Heart left ventricle (tissue), 16 donors: ENCODE results near the gene NFATC1. TPM values are rescaled to one million over a fixed set of nuclear protein-coding genes. Genes with fewer than 3 reads are reported as not detected.

ENCODE experiments used
- ATAC-seq, 4 donors: fragments of 200-7000 bp; cut with Tn5 transposase; one replicate each; pipeline ENCODE4 v1.9.1; 2020 to 2022; ENCODE audit warnings: moderate library complexity in 4 of 4, mild to moderate bottlenecking in 3 of 4, moderate number of reproducible peaks in 1 of 4
- DNase-seq, 5 donors: peaks; one replicate each; pipeline ENCODE4 v3.0.0-alpha.2; 2020
- H3K27ac ChIP-seq, 12 donors: fragments of 200-600 bp; sonication (generic) in 4 of 12; one replicate each; pipeline versions ENCODE4 v1.5.0 to v1.8.0; 2016 to 2022; ENCODE audit warnings: mild to moderate bottlenecking in 2 of 12
- H3K27me3 ChIP-seq, 9 donors: fragments of 200-600 bp; sonication (generic) in 2 of 9; one replicate each; pipeline versions ENCODE4 v1.5.1 to v1.8.0; 2016 to 2022; ENCODE audit warnings: mild to moderate bottlenecking in 3 of 9
- H3K36me3 ChIP-seq, 9 donors: fragments of 200-600 bp; sonication (generic) in 2 of 9; one replicate each; pipeline versions ENCODE4 v1.5.0 to v1.8.0; 2018 to 2022; ENCODE audit warnings: mild to moderate bottlenecking in 2 of 9
- H3K4me1 ChIP-seq, 12 donors: fragments of 200-600 bp; sonication (generic) in 4 of 12; one replicate each; pipeline versions ENCODE4 v1.5.0 to v1.8.0; 2016 to 2022; ENCODE audit warnings: mild to moderate bottlenecking in 3 of 12
- H3K4me3 ChIP-seq, 12 donors: fragments of 200-600 bp; sonication (generic) in 4 of 12; one replicate each; pipeline versions ENCODE4 v1.5.0 to v1.8.0; 2017 to 2022; ENCODE audit warnings: mild to moderate bottlenecking in 9 of 12, moderate library complexity in 4 of 12
- H3K9me3 ChIP-seq, 12 donors: fragments of 200-600 bp; sonication (generic) in 4 of 12; one replicate each; pipeline versions ENCODE4 v1.5.0 to v1.8.0; 2016 to 2022; ENCODE audit warnings: mild to moderate bottlenecking in 1 of 12
- POLR2A ChIP-seq, 2 donors: fragments of 450-650 bp; IDR thresholded peaks; one replicate each; pipeline ENCODE4 v1.6.1; 2017; ENCODE audit warnings: antibody characterized with exemption in 2 of 2, mild to moderate bottlenecking in 2 of 2, moderate library complexity in 2 of 2
- WGBS, 4 donors: extraction: QIAGEN DNeasy Blood & Tissue Kit in 2 of 4; methylation state at CpG; one replicate each; pipeline versions ENCODE4 v1.1.5 to v1.1.7; 2013 to 2018; 5-methylcytosine and 5-hydroxymethylcytosine counted together
- intact Hi-C, 10 donors: fragments of 100-400 bp; cut with DNase I; formaldehyde crosslinking; loops; one replicate each; pipeline versions ENCODE4 v1.11.1 to v1.14.2; 2022
- polyA plus RNA-seq, 2 donors: library from polyadenylated mRNA; stranded (reverse); fragments of 200-250 nt; gene quantifications; one replicate each; pipeline ENCODE4 v1.2.3, GENCODE V29; 2013
- total RNA-seq, 9 donors: library from RNA; depleted of rRNA in 2 of 9; stranded (reverse); fragments of >200 nt in 2 of 9; fragmentation: NEBNext Ultra II Directional in 3 of 9; extraction: Animal tissue kit (Norgen Biotek cat#: 25700) in 3 of 9; gene quantifications; one replicate each; pipeline versions ENCODE4 v1.1.0 to v1.2.4, GENCODE V29; 2016 to 2023
- TF ChIP-seq, protein P1 (sequence below), 12 donors: fragments of 200-600 bp; sonication (generic) in 4 of 12; IDR thresholded peaks; one replicate each; pipeline versions ENCODE4 v1.5.0 to v1.8.0; 2018 to 2022; ENCODE audit warnings: antibody characterized with exemption in 12 of 12, mild to moderate bottlenecking in 5 of 12
- donor health status: ischemic (EF 13 %, LVEDD 7.1; RV severe dilation, severe dysfunction).
- donor health status: healthy with polysubstance abuse.
- donor health status: DM: no; HTN: yes; CAD: no.
- donor health status: DM: no; HTN: no; CAD: no.
- donor health status: ischemic (EF 25% LVEDD 6.9; RV normal size, moderate dysfunction).
- donor health status: ischemic (EF 25% LVEDD 5.7; RV mildly dilated, moderate dysfunction).
- donor health status: healthy.
- donor health status: DM: yes; HTN: yes; CAD: no.
- donor health status: ischemic (EF 35%, LVEDD 5.7; RV mildly dilated, moderate dysfunction).
- donor health status: nonischemic (EF 11% LVEDD 7.7; RV severe dilation, severe dysfunction).
- donor health status: DM: yes; HTN: yes; CAD: no.
- donor health status: PGD.
- donor health status: ischemic (EF 29% LVEDD 5.4; RV normal size, mild dysfunction).
- donor health status: nonischemic (EF 23%, LVEDD 6.1; RV moderate dilation, normal function).

The NFATC1 gene
- total and polyA plus RNA-seq, 11 donors, result 6.5 to 26.7 (median 15.3) TPM

DNA sequence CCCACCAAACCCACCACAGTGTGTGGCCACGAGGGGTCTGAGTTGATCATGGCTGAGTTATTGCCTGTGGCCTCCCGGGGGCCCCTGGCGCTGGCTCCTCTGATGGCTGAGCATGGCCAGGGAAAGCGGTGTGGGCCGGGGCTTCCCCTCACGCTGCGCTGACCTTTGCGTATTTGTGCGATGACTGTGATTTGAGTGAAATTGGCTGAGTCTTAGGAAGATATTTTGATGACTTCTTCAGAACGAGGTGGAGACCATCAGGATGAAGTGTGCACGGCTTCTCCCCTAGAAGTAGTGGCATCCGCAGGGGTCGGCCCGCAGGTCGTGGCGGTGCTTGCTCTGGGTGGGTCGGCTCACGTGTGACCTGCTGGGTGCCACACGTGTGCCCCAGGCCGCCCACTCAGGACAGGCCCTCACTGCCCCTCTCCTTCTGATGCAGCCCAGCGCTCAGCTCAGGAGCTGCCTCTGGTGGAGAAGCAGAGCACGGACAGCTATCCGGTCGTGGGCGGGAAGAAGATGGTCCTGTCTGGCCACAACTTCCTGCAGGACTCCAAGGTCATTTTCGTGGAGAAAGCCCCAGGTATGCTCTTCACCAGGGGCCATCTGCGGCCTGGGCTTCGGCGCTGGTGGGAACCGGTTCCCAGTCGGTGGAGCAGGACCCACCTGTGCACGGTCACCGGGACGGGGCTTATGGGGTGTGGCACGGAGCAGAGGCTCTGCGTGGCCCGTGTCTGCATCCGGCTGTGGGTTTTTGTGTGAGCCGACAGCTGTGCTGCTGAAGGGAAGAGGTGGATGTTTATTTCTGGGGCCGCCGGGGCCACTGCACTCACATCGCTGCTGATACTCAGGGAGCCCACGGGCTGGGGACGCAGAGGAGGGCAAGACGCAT, 55.8 kb downstream of the NFATC1 start:
- Histone ChIP-seq H3K36me3 (peaks cover 0 to 73% (median 51%) of the 10 kb centered on the region in 9 donors), H3K27ac (no peak overlapping the region), H3K27me3 (no peaks in the 10 kb centered on the region), H3K9me3 (no peaks in the 10 kb centered on the region), H3K4me1 (peaks cover 0 to 16% (median 12%) of the 10 kb centered on the region in 12 donors), H3K4me3 (no peak overlapping the region)
- DNase-seq, result no peak
- TF ChIP-seq, protein P1, sequence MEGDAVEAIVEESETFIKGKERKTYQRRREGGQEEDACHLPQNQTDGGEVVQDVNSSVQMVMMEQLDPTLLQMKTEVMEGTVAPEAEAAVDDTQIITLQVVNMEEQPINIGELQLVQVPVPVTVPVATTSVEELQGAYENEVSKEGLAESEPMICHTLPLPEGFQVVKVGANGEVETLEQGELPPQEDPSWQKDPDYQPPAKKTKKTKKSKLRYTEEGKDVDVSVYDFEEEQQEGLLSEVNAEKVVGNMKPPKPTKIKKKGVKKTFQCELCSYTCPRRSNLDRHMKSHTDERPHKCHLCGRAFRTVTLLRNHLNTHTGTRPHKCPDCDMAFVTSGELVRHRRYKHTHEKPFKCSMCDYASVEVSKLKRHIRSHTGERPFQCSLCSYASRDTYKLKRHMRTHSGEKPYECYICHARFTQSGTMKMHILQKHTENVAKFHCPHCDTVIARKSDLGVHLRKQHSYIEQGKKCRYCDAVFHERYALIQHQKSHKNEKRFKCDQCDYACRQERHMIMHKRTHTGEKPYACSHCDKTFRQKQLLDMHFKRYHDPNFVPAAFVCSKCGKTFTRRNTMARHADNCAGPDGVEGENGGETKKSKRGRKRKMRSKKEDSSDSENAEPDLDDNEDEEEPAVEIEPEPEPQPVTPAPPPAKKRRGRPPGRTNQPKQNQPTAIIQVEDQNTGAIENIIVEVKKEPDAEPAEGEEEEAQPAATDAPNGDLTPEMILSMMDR (IDR thresholded peaks at IDR 0.05), result no peak
- no peak for TF ChIP-seq POLR2A (IDR thresholded peaks at IDR 0.05)
- ATAC-seq, result no peak
- 94 to 96% (median 96%) methylated on average over 38 to 45 of the region's 45 CpGs for WGBS, 4 donors
- intact Hi-C loops, result loop anchor here in 2 of 10 donors (10.0 kb wide), 2 partner anchors 47 to 53 kb away; no protein-coding TSS in a partner anchor

DNA sequence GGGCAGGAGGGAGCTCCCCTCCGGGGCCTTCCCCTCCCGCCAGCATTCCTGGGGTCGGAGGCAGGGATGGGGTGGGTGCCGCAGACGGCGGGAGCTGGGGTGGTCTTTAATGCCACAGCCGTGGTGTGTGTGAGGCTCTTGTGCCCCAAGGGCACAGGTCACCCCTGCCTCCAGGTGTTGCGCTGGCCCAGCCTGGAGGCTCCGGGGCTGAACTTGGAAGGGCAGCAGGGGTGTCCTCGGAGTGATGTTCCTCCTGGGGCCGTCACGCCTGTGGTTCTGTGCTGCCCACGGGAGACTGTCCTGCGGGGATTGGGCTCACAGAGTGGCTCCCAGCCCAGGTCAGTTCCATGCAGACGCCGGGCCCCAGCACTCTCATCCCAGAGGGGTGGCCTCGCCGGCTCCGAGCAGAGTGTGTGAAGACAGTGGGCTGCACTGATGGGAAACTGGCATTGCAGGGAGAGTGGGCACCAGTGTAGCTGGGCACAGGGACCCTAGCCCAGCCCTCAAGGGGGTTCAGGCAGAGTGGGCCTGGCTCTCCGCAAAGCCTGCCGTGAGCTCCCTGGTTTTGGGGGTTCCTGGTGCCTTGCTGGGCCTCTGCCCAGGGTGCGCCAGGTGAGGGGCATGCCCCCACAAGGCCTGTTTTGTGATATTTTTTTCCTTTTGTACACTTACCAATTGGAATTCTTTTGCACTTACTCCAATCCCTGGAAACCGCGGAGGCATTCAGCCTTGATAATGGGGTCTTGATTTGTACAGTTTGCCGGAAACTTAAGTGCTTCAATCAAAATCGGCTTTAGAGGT, 56.7 kb downstream of the NFATC1 start:
- no peak for TF ChIP-seq POLR2A (IDR thresholded peaks at IDR 0.05)
- TF ChIP-seq, protein P1 (IDR thresholded peaks at IDR 0.05), result no peak
- H3K27me3 ChIP-seq, result no peaks in the 10 kb centered on the region
- peaks cover 0 to 79% (median 51%) of the 10 kb centered on the region in 9 donors for H3K36me3 ChIP-seq
- DNase-seq (no peak), ATAC-seq (no peak)
- 93 to 96% (median 94%) methylated on average over 19 to 26 of the region's 26 CpGs for WGBS, 4 donors
- H3K4me3 ChIP-seq, result no peak overlapping the region
- no peaks in the 10 kb centered on the region for H3K9me3 ChIP-seq
- no peak overlapping the region for H3K27ac ChIP-seq
- peaks cover 0 to 16% (median 12%) of the 10 kb centered on the region in 12 donors for H3K4me1 ChIP-seq
- intact Hi-C loops, result loop anchor here in 2 of 10 donors (10.0 kb wide), 2 partner anchors 48 to 52 kb away; no protein-coding TSS in a partner anchor

DNA sequence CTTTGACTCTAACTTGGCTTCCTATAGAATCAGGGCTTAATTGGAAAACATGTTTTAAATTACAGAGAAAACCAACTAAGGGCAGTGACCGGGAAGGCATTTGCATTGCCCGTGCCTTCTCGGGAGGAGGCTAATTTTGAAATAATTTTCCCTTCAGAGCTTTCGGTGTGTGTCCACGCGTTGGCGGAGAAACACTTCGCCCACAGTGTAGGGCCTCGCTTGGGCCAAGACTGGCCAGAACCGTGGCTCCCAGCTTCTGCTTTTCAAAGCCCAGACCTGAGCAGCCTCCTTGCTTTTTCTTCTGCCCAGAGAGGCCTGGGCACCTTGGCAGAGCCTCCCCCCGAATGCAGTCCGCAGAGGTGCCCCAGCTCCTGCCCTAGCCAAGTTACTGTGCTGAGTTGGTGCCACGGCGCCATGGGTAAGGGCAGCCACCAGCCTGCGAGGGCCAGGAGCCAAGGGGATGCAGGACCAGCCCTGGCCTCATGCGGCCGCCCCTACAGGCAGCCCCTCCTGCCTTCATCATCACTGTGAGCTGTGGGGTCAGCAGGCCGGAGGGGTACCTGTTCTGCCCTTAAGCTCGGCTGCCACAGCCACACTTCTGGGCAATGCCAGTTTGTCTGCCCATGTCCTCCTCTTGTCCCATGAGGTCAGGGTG, 57.4 kb downstream of the NFATC1 start:
- peaks cover 0 to 79% (median 51%) of the 10 kb centered on the region in 9 donors for H3K36me3 ChIP-seq
- H3K4me1 ChIP-seq, result peaks cover 2 to 23% (median 16%) of the 10 kb centered on the region in 12 donors
- no peak overlapping the region for H3K4me3 ChIP-seq
- TF ChIP-seq POLR2A (IDR thresholded peaks at IDR 0.05), result no peak
- TF ChIP-seq, protein P1 (IDR thresholded peaks at IDR 0.05), result no peak
- no peak for ATAC-seq
- H3K9me3 ChIP-seq, result no peaks in the 10 kb centered on the region
- peak overlapping the region in 4 of 12 donors; percentile 54 to 67 (median 64) for H3K27ac ChIP-seq
- 80 to 97% (median 89%) methylated on average over 14 to 19 of the region's 19 CpGs for WGBS, 4 donors
- intact Hi-C loops, result loop anchor here in 2 of 10 donors (10.0 kb wide), 2 partner anchors 48 to 52 kb away; no protein-coding TSS in a partner anchor
- no peaks in the 10 kb centered on the region for H3K27me3 ChIP-seq
- DNase-seq, result no peak
